Glutamatergic neuron (in vitro differentiated cells): ENCODE data around the gene HSPA1A. TPM values are rescaled to one million over a fixed set of nuclear protein-coding genes. Genes with fewer than 3 reads are reported as not detected.

Experiments used
- DNase-seq: peaks from one replicate; pipeline ENCODE4 v3.0.0; 2022
- H3K27ac Mint-ChIP-seq: one replicate; pipeline ENCODE4 v1.8.0; 2020; ENCODE audit warnings: mild to moderate bottlenecking, mixed read lengths, inconsistent platforms; ENCODE audit not compliant: unreplicated experiment
- H3K27me3 Mint-ChIP-seq: one replicate; pipeline ENCODE4 v1.8.0; 2020; ENCODE audit warnings: mild to moderate bottlenecking, moderate library complexity, mixed read lengths, inconsistent platforms; ENCODE audit not compliant: unreplicated experiment
- H3K36me3 Mint-ChIP-seq: one replicate; pipeline ENCODE4 v1.8.0; 2020; ENCODE audit warnings: mild to moderate bottlenecking, mixed read lengths, inconsistent platforms; ENCODE audit not compliant: unreplicated experiment
- H3K4me1 Mint-ChIP-seq: one replicate; pipeline ENCODE4 v1.8.0; 2020; ENCODE audit warnings: mild to moderate bottlenecking, low read depth, mixed read lengths, inconsistent platforms; ENCODE audit not compliant: unreplicated experiment
- H3K4me3 Mint-ChIP-seq: one replicate; pipeline ENCODE4 v1.8.0; 2020; ENCODE audit warnings: mild to moderate bottlenecking, mixed read lengths, inconsistent platforms; ENCODE audit not compliant: unreplicated experiment
- H3K9me3 Mint-ChIP-seq: one replicate; pipeline ENCODE4 v1.8.0; 2020; ENCODE audit warnings: mild to moderate bottlenecking, moderate library complexity, mixed read lengths, inconsistent platforms; ENCODE audit not compliant: unreplicated experiment
- total RNA-seq: library from RNA; stranded (reverse); fragmentation: NEBNext Ultra II Directional; extraction: Animal tissue kit (Norgen Biotek cat#: 25700); gene quantifications from one replicate; pipeline ENCODE4 v1.2.1, GENCODE V29; 2021; ENCODE audit not compliant: unreplicated experiment
- TF ChIP-seq, protein P1 (sequence below): fragments of 200-600 bp; sonication (generic); IDR thresholded peaks from one replicate; pipeline ENCODE4 v1.5.0; 2021; ENCODE audit not compliant: partially characterized antibody, unreplicated experiment

HSPA1A gene
- total RNA-seq, 1 donor from 2014 or later = 54.3 TPM

DNA sequence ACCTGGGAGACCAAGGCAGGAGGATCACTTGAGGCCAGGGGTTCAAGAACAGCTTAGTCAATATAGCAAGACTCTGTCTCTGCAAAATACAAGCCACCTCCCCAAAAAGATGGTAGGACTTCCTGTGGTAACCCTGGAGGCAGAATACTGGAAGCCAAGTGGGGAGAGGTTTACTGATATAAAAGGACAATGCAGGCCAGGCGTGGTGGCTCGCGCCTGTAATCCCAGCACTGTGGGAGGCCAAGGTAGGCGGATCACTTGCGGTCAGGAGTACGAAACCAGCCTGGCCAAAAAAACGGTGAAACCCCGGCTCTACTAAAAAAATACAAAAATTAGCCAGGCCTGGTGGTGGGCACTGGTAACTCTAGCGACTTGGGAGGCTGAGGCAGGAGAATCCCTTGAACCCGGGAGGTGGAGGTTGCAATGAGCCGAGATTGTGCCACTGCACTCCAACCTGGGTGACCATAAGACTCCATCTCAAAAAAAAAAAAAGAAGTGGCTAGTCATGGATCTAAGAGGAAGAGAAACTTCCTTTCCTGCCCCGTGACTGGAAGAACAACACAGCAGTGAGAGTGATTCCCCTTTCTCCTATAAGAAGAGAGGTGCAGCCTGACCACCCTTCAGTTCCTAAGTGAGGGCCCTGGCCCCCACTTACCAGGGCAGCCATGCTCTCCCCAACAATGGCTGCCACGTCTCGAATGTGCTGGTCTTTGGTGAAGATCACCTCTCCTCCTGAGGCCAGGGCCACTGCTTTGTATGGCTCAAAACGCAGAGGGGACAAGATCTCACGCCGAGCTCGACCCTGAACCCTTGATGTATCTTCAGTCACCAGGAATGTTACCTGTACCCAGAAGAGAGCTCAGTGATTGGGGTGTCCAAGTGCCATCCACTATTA lies 46.7 kb upstream of the HSPA1A start:
- H3K36me3 Mint-ChIP-seq = no peaks in the 10 kb centered on the region
- peaks cover 3% of the 10 kb centered on the region for H3K4me1 Mint-ChIP-seq
- TF ChIP-seq, protein P1, sequence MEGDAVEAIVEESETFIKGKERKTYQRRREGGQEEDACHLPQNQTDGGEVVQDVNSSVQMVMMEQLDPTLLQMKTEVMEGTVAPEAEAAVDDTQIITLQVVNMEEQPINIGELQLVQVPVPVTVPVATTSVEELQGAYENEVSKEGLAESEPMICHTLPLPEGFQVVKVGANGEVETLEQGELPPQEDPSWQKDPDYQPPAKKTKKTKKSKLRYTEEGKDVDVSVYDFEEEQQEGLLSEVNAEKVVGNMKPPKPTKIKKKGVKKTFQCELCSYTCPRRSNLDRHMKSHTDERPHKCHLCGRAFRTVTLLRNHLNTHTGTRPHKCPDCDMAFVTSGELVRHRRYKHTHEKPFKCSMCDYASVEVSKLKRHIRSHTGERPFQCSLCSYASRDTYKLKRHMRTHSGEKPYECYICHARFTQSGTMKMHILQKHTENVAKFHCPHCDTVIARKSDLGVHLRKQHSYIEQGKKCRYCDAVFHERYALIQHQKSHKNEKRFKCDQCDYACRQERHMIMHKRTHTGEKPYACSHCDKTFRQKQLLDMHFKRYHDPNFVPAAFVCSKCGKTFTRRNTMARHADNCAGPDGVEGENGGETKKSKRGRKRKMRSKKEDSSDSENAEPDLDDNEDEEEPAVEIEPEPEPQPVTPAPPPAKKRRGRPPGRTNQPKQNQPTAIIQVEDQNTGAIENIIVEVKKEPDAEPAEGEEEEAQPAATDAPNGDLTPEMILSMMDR = no peak
- H3K27me3 Mint-ChIP-seq = no peaks in the 10 kb centered on the region
- H3K4me3 Mint-ChIP-seq = no peak overlapping the region
- DNase-seq = no peak
- H3K9me3 Mint-ChIP-seq = no peaks in the 10 kb centered on the region
- no peak overlapping the region for H3K27ac Mint-ChIP-seq

DNA sequence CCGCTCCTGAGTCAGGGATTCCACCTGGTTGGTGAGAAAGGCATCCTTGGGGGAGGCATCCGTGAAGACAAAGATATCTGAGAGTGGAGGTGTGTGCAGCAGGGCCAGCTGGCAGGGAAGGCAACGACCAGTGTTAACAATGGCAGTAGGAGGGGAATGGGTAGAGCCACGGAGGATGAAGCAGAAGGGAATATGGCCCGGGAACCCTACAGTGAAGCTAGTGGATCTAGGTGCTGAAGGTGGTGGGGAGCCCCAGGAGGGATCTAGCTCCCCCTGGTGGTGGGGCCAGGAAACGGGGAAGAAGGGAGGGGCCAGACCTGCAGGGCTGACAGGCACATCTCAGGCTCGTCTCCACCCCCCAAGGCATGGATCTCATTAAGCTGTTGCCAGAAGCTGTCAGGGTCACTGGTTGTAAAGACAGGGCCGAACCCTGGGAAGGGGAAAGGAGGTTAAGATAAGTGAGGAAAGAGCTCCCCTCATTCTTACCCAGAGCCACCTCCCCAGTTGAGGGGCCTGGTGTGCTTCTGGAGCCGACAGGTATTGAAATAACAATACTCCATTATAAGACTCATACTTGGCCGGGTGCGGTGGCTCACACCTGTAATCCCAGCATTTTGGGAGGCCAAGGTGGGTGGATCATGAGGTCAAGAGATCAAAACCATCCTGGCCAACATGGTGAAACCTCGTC lies 45.5 kb upstream of the HSPA1A start:
- DNase-seq = peak; percentile 56
- H3K4me1 Mint-ChIP-seq = no peaks in the 10 kb centered on the region
- no peaks in the 10 kb centered on the region for H3K27me3 Mint-ChIP-seq
- TF ChIP-seq, protein P1 = peak; percentile 60
- H3K27ac Mint-ChIP-seq = no peak overlapping the region
- H3K36me3 Mint-ChIP-seq = no peaks in the 10 kb centered on the region
- no peak overlapping the region for H3K4me3 Mint-ChIP-seq
- no peaks in the 10 kb centered on the region for H3K9me3 Mint-ChIP-seq

DNA sequence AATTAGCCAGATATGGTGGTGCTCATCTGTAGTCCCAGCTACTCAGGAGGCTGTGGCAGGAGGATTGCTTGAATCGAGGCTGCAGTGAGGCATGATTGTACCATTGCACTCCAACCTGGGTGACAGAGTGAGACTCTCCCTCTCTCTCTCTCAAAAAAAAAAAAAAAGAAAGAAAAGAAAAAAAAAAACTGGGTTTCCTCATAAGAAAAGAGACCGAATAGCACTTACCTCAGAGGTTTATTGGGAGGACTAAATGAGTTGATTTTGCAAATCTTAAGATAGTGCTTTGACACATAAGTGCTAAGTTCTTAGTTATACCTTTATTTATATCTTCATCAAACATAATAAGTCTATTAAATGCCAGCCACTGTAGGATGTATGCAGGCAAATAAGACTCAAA lies 44.5 kb upstream of the HSPA1A start:
- H3K4me1 Mint-ChIP-seq = no peaks in the 10 kb centered on the region
- DNase-seq = no peak

DNA sequence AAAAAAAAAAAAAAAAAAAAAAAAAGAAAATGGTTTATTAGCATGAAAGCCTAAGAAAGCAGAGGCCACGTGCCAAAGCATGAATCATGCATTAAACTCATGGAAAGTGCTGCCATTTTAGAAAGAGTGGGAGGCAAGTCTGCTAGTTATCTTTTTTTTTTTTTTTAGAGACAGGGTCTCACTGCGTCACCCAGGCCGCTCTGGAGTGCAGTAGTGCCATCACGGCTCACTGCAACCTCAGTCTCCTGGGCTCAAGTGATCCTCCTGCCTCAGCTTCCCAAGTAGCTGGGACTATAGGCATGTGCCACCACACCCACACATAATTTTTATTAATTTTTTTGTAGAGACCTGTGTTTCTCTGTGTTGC lies 43.4 kb upstream of the HSPA1A start:
- Mint-ChIP-seq H3K36me3 (no peaks in the 10 kb centered on the region), H3K4me3 (no peak overlapping the region), H3K4me1 (no peaks in the 10 kb centered on the region), H3K9me3 (peaks cover 1% of the 10 kb centered on the region), H3K27me3 (no peaks in the 10 kb centered on the region), H3K27ac (no peak overlapping the region)
- no peak for DNase-seq
- TF ChIP-seq, protein P1 = no peak

More for the DNA sequence above, 44.5 kb upstream of the HSPA1A start:
- TF ChIP-seq, protein P1 = no peak
- H3K27ac Mint-ChIP-seq = no peak overlapping the region
- H3K9me3 Mint-ChIP-seq = no peaks in the 10 kb centered on the region
- H3K36me3 Mint-ChIP-seq = no peaks in the 10 kb centered on the region
- H3K4me3 Mint-ChIP-seq = no peak overlapping the region
- no peaks in the 10 kb centered on the region for H3K27me3 Mint-ChIP-seq

DNA sequence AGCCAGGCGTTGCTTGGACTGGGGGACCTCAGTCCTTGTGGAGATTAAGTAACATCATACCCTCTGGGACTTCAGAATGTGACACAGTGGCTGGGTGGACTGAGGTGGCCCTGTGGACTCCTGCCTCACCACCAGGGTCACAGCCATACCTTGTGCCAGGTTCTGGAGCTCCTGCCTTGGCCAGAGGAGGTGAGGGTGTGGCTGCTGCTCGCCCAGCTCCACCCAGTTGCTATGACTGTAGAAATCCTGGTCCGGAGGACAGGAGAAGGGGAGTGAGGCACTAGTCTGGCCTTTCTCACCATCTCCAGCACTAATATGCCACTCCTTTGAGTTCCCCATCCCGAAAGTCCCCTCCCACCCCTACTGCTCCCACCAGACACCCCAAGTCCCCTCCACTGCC lies 40.2 kb upstream of the HSPA1A start:
- no peak overlapping the region for H3K27ac Mint-ChIP-seq
- peaks cover 1% of the 10 kb centered on the region for H3K9me3 Mint-ChIP-seq
- H3K27me3 Mint-ChIP-seq = no peaks in the 10 kb centered on the region
- H3K4me1 Mint-ChIP-seq = no peaks in the 10 kb centered on the region
- TF ChIP-seq, protein P1 = no peak
- DNase-seq = no peak
- H3K36me3 Mint-ChIP-seq = no peaks in the 10 kb centered on the region
- H3K4me3 Mint-ChIP-seq = no peak overlapping the region
